ENCODE data around the gene BANP. TPM values are rescaled to one million over a fixed set of nuclear protein-coding genes. Genes with fewer than 3 reads are reported as not detected.
"Not testable (repeated sequence)": the region's sequence is repeated elsewhere in the genome, so short reads cannot be mapped to it uniquely, and the experiment has no call there.

BANP gene
- total RNA-seq, 8 experiments from 2014 or later, result 12.9 to 28.1 (median 18.5) TPM

DNA sequence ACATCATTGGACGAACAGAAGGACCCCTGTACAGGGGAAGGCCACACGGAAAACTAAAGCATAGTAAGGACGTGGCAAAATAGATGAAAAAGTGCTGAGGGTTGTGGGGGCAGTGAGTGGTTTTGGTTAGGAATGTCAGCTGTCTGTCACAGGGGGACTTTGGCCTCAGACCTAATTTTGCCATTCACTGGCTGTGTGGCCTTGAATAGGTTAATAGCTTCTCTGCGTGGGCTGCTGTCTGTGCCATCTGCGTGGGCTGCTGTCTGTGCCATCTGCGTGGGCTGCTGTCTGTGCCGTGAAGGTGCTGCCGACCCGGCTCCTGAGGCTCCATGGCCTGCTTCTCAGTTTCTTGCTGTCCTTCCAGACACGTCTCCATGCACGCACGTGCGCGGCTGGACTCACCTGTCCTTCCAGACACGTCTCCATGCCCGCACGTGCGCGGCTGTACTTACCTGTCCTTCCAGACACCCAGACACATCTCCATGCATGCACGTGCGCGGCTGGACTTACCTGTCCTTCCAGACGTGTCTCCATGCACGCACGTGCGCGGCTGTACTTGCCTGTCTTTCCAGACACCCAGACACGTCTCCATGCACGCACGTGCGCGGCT lies 47.1 kb downstream of the BANP start:
- ATAC-seq (replicated peaks in 6 of 8); H3K4me3 ChIP-seq; H3K27ac ChIP-seq; H3K4me1 ChIP-seq (replicated peaks in 1 of 2); in situ Hi-C loops (cut with MboI; ENCODE audit: low pct_unique_long_range_greater_than_20kb in 2 of 9, low sequenced_read_pairs in 9 of 9, unreplicated experiment in 9 of 9): not testable (repeated sequence)
- WGBS, 10 experiments, result 80 to 100% (median 90%) methylated on average over 1 to 6 of the region's 32 CpGs; no CpG with 5 or more reads in 4 of the 10 experiments

- ATAC-seq (replicated peaks in 6 of 8); in situ Hi-C loops (cut with MboI; ENCODE audit: low pct_unique_long_range_greater_than_20kb in 2 of 9, low sequenced_read_pairs in 9 of 9, unreplicated experiment in 9 of 9); H3K4me1 ChIP-seq (replicated peaks in 1 of 2); H3K4me3 ChIP-seq; H3K27ac ChIP-seq: not testable (repeated sequence)
- WGBS, 10 experiments, result no CpG with 5 or more reads among the region's 29 CpGs
Observed at GRCh38 chr16:87998992-87999391, 47.8 kb downstream of the BANP start.

DNA sequence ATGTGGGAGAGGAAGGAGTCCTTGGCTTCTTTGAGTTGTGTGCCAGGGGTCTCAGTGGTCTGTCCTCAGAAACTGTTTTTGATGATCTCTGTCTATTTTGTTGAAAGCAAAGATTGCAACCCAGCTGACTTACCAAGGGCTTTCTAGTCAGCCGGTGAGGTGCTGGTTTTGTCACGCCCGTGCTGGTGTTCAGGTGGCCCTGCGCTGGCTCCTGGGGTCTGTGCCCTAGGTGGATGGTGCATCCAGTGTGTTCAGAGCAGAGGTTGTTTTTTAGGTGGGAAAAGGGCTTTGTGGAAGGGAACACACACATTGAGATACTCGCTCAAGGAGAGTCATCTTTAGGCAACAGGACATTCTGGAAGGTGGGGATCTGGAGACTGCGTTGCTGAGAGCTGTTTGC lies 51.0 kb downstream of the BANP start:
- Histone ChIP-seq H3K4me3 (no peak overlapping the region), H3K4me1 (replicated peaks in 1 of 2) (peaks cover 0 to 4% of the 10 kb centered on the region in 2 donors), H3K27ac (no peak overlapping the region)
- WGBS, 10 experiments, result 60 to 100% (median 96%) methylated on average over 1 to 5 of the region's 6 CpGs; no CpG with 5 or more reads in 3 of the 10 experiments
- ATAC-seq (replicated peaks in 6 of 8), result no peak
- in situ Hi-C loops (cut with MboI; ENCODE audit: low pct_unique_long_range_greater_than_20kb in 2 of 9, low sequenced_read_pairs in 9 of 9, unreplicated experiment in 9 of 9), result no loop called here

- Histone ChIP-seq H3K27ac (no peak overlapping the region), H3K4me3 (no peak overlapping the region), H3K4me1 (replicated peaks in 1 of 2) (peaks cover 0 to 6% of the 10 kb centered on the region in 2 donors)
- no peak for ATAC-seq (replicated peaks in 6 of 8)
- in situ Hi-C loops (cut with MboI; ENCODE audit: low pct_unique_long_range_greater_than_20kb in 2 of 9, low sequenced_read_pairs in 9 of 9, unreplicated experiment in 9 of 9), result no loop called here
- WGBS, 10 experiments, result 50 to 100% (median 96%) methylated on average over 1 to 4 of the region's 4 CpGs; no CpG with 5 or more reads in 4 of the 10 experiments
Observed at GRCh38 chr16:88002749-88003148, 51.5 kb downstream of the BANP start.

GRCh38 chr16:88003316-88003715 lies 52.1 kb downstream of the BANP start:
- in situ Hi-C loops (cut with MboI; ENCODE audit: low pct_unique_long_range_greater_than_20kb in 2 of 9, low sequenced_read_pairs in 9 of 9, unreplicated experiment in 9 of 9), result no loop called here
- peaks cover 0 to 6% of the 10 kb centered on the region in 2 donors for H3K4me1 ChIP-seq (replicated peaks in 1 of 2)
- ATAC-seq (replicated peaks in 6 of 8), result no peak
- no peak overlapping the region for H3K27ac ChIP-seq
- WGBS, 10 experiments, result 92 to 100% (median 96%) methylated on average over 1 to 4 of the region's 6 CpGs; no CpG with 5 or more reads in 4 of the 10 experiments
- H3K4me3 ChIP-seq, result no peak overlapping the region

GRCh38 chr16:88003736-88004135 lies 52.5 kb downstream of the BANP start:
- in situ Hi-C loops (cut with MboI; ENCODE audit: low pct_unique_long_range_greater_than_20kb in 2 of 9, low sequenced_read_pairs in 9 of 9, unreplicated experiment in 9 of 9), result no loop called here
- no peak for ATAC-seq (replicated peaks in 6 of 8)

GRCh38 chr16:88004391-88004790 lies 53.2 kb downstream of the BANP start:
- ATAC-seq (replicated peaks in 6 of 8), result peak in 2 of 8 experiments; percentile 9 to 24
- H3K4me3 ChIP-seq, result no peak overlapping the region
- peaks cover 0 to 6% of the 10 kb centered on the region in 2 donors for H3K4me1 ChIP-seq (replicated peaks in 1 of 2)
- in situ Hi-C loops (cut with MboI; ENCODE audit: low pct_unique_long_range_greater_than_20kb in 2 of 9, low sequenced_read_pairs in 9 of 9, unreplicated experiment in 9 of 9), result no loop called here
- 67 to 100% (median 93%) methylated on average over 1 to 5 of the region's 16 CpGs; no CpG with 5 or more reads in 5 of the 10 experiments for WGBS, 10 experiments
- H3K27ac ChIP-seq, result peak overlapping the region in 1 of 2 donors; percentile 23

More at GRCh38 chr16:88003736-88004135, 52.5 kb downstream of the BANP start:
- Histone ChIP-seq H3K4me3 (no peak overlapping the region), H3K4me1 (replicated peaks in 1 of 2) (peaks cover 0 to 6% of the 10 kb centered on the region in 2 donors), H3K27ac (no peak overlapping the region)
- WGBS, 10 experiments, result 83 to 100% (median 98%) methylated on average over 1 to 7 of the region's 9 CpGs; no CpG with 5 or more reads in 5 of the 10 experiments

GRCh38 chr16:88005181-88005581 lies 53.9 kb downstream of the BANP start:
- WGBS, 10 experiments, result 66 to 100% (median 92%) methylated on average over 1 to 8 of the region's 9 CpGs; no CpG with 5 or more reads in 1 of the 10 experiments
- Histone ChIP-seq H3K4me3 (no peak overlapping the region), H3K4me1 (replicated peaks in 1 of 2) (peaks cover 0 to 6% of the 10 kb centered on the region in 2 donors), H3K27ac (peak overlapping the region in 1 of 2 donors; percentile 27)
- ATAC-seq (replicated peaks in 6 of 8), result peak in 5 of 8 experiments; percentile 11 to 38 (median 26)
- in situ Hi-C loops (cut with MboI; ENCODE audit: low pct_unique_long_range_greater_than_20kb in 2 of 9, low sequenced_read_pairs in 9 of 9, unreplicated experiment in 9 of 9), result no loop called here

DNA sequence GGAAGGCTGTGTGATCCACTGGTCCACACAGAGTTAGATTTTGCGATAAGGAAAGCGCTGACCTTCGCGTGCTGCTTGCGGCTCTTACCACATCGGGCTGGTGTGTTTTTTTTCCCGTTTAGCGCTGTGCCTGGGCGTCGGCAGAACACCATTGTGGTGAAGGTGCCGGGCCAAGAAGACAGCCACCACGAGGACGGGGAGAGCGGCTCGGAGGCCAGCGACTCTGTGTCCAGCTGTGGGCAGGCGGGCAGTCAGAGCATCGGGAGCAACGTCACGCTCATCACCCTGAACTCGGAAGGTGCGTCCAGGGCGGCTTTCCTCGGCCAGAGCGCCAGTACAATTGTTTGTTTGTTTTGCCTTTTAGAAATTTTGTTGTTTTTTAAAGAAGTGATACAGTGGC lies 54.7 kb downstream of the BANP start:
- Histone ChIP-seq H3K27ac (no peak overlapping the region), H3K4me3 (no peak overlapping the region), H3K4me1 (replicated peaks in 1 of 2) (peaks cover 0 to 6% of the 10 kb centered on the region in 2 donors)
- WGBS, 10 experiments, result 92 to 100% (median 100%) methylated on average over 1 to 14 of the region's 25 CpGs; no CpG with 5 or more reads in 1 of the 10 experiments
- in situ Hi-C loops (cut with MboI; ENCODE audit: low pct_unique_long_range_greater_than_20kb in 2 of 9, low sequenced_read_pairs in 9 of 9, unreplicated experiment in 9 of 9), result no loop called here
- ATAC-seq (replicated peaks in 6 of 8), result no peak

GRCh38 chr16:88007321-88007731 lies 56.1 kb downstream of the BANP start:
- ATAC-seq (replicated peaks in 6 of 8), result peak in 5 of 8 experiments; percentile 32 to 81 (median 54)
- in situ Hi-C loops (cut with MboI; ENCODE audit: low pct_unique_long_range_greater_than_20kb in 2 of 9, low sequenced_read_pairs in 9 of 9, unreplicated experiment in 9 of 9), result no loop called here
- 28 to 100% (median 75%) methylated on average over 2 to 9 of the region's 10 CpGs; no CpG with 5 or more reads in 1 of the 10 experiments for WGBS, 10 experiments
- H3K4me1 ChIP-seq (replicated peaks in 1 of 2), result peaks cover 0 to 6% of the 10 kb centered on the region in 2 donors
- peak overlapping the region in 1 of 2 donors; percentile 52 for H3K27ac ChIP-seq
- H3K4me3 ChIP-seq, result no peak overlapping the region

- H3K4me3 ChIP-seq, result no peak overlapping the region
- no peak overlapping the region for H3K27ac ChIP-seq
- in situ Hi-C loops (cut with MboI; ENCODE audit: low pct_unique_long_range_greater_than_20kb in 2 of 9, low sequenced_read_pairs in 9 of 9, unreplicated experiment in 9 of 9), result no loop called here
- no peak for ATAC-seq (replicated peaks in 6 of 8)
- peaks cover 0 to 6% of the 10 kb centered on the region in 2 donors for H3K4me1 ChIP-seq (replicated peaks in 1 of 2)
- WGBS, 10 experiments, result 80 to 100% (median 93%) methylated on average over 1 to 5 of the region's 5 CpGs; no CpG with 5 or more reads in 1 of the 10 experiments
Observed at GRCh38 chr16:88008840-88009239, 57.6 kb downstream of the BANP start.

GRCh38 chr16:88009563-88010342 lies 58.5 kb downstream of the BANP start:
- 33 to 95% (median 45%) methylated on average over 1 to 7 of the region's 7 CpGs for WGBS, 10 experiments
- peaks cover 0 to 6% of the 10 kb centered on the region in 2 donors for H3K4me1 ChIP-seq (replicated peaks in 1 of 2)
- H3K4me3 ChIP-seq, result no peak overlapping the region
- H3K27ac ChIP-seq, result no peak overlapping the region
- ATAC-seq (replicated peaks in 6 of 8), result peak in 5 of 8 experiments; percentile 6 to 68 (median 51)
- in situ Hi-C loops (cut with MboI; ENCODE audit: low pct_unique_long_range_greater_than_20kb in 2 of 9, low sequenced_read_pairs in 9 of 9, unreplicated experiment in 9 of 9), result no loop called here

DNA sequence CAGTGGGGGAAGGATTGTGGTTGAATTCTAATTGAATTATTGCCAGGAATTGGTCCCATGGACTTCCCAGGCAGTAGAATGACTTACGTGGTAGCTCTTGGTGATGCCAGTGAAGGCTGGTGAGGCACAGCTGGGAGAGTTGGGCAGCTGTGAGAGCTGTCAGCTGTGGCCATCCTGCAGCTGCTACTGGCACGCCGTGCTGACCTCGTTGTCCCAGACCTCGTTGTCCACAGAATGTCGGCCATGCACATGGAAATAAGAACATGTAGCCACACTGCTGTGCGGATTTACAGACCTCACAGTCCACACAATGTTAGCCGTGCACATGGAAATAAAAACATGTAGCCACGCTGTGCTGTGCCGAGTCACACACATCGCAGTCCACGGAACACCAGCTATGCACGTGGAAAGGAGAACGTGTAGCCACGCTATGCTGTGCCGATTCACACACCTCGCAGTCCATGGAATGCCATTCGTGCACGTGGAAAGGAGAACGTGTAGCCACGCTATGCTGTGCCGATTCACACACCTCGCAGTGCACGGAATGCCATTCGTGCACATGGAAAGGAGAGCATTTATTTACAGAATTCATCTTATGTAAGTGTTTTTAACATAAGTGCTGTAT lies 59.2 kb downstream of the BANP start:
- Histone ChIP-seq H3K4me3 (no peak overlapping the region), H3K4me1 (replicated peaks in 1 of 2) (peaks cover 0 to 6% of the 10 kb centered on the region in 2 donors), H3K27ac (no peak overlapping the region)
- ATAC-seq (replicated peaks in 6 of 8), result no peak
- in situ Hi-C loops (cut with MboI; ENCODE audit: low pct_unique_long_range_greater_than_20kb in 2 of 9, low sequenced_read_pairs in 9 of 9, unreplicated experiment in 9 of 9), result no loop called here
- WGBS, 10 experiments, result 77 to 100% (median 96%) methylated on average over 1 to 15 of the region's 25 CpGs; no CpG with 5 or more reads in 3 of the 10 experiments

Measured in motor neuron (in vitro differentiated cells).